GM13976 (cell line): ENCODE data around the gene NPDC1.

Experiments used
- DNase-seq: peaks from one replicate; pipeline ENCODE4 v3.0.0; 2012; ENCODE audit warnings: low spot score
- CTCF ChIP-seq: IDR thresholded peaks from 2 replicates; pipeline ENCODE4 v1.5.1; 2012; ENCODE audit warnings: borderline replicate concordance, mild to moderate bottlenecking; ENCODE audit not compliant: insufficient read depth; ENCODE audit errors: extremely low read depth, missing control alignments, control extremely low read depth
- in situ Hi-C: fragments of 300-500 bp; cut with MboI; formaldehyde crosslinking; loops from one replicate; pipeline ENCODE4 v1.12.0; 2022; ENCODE audit warnings: low sequenced_read_pairs, mixed read lengths, inconsistent platforms; ENCODE audit not compliant: unreplicated experiment

Gene NPDC1

GRCh38 chr9:137073992-137074399, 28.0 kb upstream of the NPDC1 start:
- no peak for TF ChIP-seq CTCF
- in situ Hi-C loops: no loop called here
- no peak for DNase-seq

- TF ChIP-seq CTCF: no peak
- in situ Hi-C loops: no loop called here
- DNase-seq: no peak
Observed at GRCh38 chr9:137071282-137071681, 25.3 kb upstream of the NPDC1 start.

GRCh38 chr9:137070906-137071275, 24.9 kb upstream of the NPDC1 start:
- TF ChIP-seq CTCF: no peak
- DNase-seq: peak; percentile 57
- in situ Hi-C loops: no loop called here

- in situ Hi-C loops: no loop called here
- TF ChIP-seq CTCF: no peak
- DNase-seq: peak; percentile 95
Observed at GRCh38 chr9:137070201-137070905, 24.4 kb upstream of the NPDC1 start, which contains the start of gene SAPCD2. Gene SAPCD2 (minus strand): TSS chr9:137070557. CDS start chr9:137070460, 97 bp downstream.

GRCh38 chr9:137069508-137070091, 23.6 kb upstream of the NPDC1 start:
- in situ Hi-C loops: no loop called here
- no peak for TF ChIP-seq CTCF
- DNase-seq: peak; percentile 44

GRCh38 chr9:137068539-137069507, 22.8 kb upstream of the NPDC1 start:
- no peak for DNase-seq
- TF ChIP-seq CTCF: no peak
- in situ Hi-C loops: no loop called here
